ENCODE data around the gene VPS36. TPM values are rescaled to one million over a fixed set of nuclear protein-coding genes. Genes with fewer than 3 reads are reported as not detected.
"Not testable (repeated sequence)": the region's sequence is repeated elsewhere in the genome, so short reads cannot be mapped to it uniquely, and the experiment has no call there.

The VPS36 gene
- total RNA-seq, 2 experiments from 2014 or later: 41.8 to 43.4 TPM

DNA sequence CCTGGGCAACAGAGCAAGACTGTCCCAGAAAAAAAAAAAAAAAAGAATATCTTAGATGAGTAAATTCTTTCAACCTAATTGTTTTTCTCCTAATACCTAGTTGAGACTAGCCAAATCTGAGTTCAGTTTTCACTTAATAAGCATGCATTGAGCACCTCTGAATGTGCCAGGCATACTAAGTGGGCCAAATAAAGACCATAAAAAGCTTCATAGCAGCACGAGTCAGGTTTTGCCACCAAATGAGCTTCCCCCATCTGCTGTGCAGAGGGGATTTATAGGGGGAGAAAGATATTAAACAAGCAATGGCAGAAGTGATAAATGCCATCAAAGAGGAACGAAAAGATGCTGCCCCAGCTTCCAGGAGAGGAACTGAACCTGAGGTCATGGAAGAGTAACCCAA is 55.8 kb downstream of the VPS36 start:
- no peak for DNase-seq
- no peaks in the 10 kb centered on the region for H3K36me3 Mint-ChIP-seq (ENCODE audit: low read depth)
- no peak overlapping the region for H3K4me3 Mint-ChIP-seq
- POLR2A ChIA-PET: no interaction called here
- peaks cover 7% of the 10 kb centered on the region for H3K27me3 Mint-ChIP-seq
- H3K4me1 Mint-ChIP-seq: no peaks in the 10 kb centered on the region
- CTCF ChIA-PET: no interaction called here
- H3K9me3 Mint-ChIP-seq: no peaks in the 10 kb centered on the region
- H3K27ac Mint-ChIP-seq: no peak overlapping the region

DNA sequence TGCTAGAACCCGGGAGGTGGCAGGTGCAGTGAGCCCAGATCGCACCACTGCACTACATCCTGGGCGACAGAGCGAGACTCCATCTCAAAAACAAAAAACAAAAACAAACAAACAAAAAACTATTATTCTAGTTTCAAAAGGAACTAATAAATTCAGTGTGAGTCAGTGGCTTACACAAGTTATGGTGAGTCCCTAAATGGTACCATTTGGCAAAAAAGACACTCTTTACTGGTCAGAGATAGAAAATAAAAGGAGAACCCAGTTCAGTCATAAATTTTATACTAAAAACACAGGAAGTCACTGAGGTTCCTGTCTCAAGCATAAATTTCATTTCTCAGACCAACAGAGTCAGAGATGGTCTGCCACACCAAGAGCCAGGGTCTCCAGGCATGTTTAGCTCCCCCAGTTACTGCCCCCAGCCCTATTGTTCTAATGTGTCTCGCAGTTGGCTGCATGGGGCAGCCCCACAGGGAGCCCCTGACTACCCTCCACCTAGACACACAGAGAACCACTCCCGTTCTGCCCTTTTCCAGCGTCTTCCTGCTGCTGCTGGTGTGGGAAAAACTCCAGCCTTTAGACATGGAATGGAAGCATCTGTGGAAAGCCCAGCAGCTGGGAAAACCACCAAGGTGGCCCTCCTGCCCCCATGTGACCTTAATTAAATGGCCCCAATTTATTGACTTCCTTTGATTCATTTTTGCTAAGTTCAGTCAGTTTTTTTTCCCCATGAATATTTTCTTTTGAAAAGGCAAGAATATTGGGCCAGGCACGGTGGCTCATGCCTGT is 56.7 kb downstream of the VPS36 start:
- Mint-ChIP-seq H3K4me3 (no peak overlapping the region), H3K4me1 (no peaks in the 10 kb centered on the region), H3K9me3 (no peaks in the 10 kb centered on the region), H3K27me3 (peaks cover 7% of the 10 kb centered on the region), H3K27ac (no peak overlapping the region), H3K36me3 (ENCODE audit: low read depth) (no peaks in the 10 kb centered on the region)
- POLR2A ChIA-PET: no interaction called here
- DNase-seq: no peak
- CTCF ChIA-PET: no interaction called here

DNA sequence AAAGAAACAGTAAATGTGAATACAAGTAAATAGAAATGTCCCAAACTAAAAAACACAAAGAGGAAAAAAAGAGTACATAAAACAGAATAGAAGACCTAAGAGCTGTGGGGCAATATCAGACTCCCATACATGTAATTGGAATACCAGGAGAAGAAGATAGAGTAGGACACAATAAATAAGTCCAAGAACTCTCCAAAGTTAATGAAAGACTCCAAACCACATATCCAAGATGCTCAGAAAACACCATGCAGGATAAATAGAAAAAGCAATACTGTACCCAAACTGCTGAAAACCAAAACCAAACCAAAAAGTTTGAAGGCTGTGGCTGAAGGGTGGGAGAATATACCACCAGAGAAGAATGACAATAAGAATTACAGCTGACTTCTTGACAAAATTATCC is 62.7 kb downstream of the VPS36 start:
- H3K36me3 Mint-ChIP-seq (ENCODE audit: low read depth): no peaks in the 10 kb centered on the region
- CTCF ChIA-PET: interaction anchor here (1.3 kb wide), 1 partner anchor 63 kb away, joined by 3 read pairs; no protein-coding TSS in a partner anchor

DNA sequence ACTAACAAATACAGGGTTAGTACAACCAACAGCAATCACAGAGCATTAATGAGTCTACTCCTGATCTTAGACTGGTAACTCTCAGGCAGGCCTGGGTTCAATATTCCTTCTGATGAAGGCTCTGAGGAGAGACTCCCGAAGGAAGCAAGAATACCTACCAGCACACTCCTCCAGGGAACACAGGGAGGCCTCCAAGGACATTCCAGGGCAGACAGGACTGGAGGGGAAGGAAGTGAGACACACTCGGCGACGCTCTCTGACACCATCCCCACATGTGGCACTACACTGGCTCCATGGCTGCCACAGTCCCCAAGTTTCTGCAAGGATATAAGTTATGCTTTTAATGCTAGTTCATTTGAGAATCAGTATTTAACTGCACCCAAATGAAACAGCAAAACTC is 64.6 kb downstream of the VPS36 start:
- no peak overlapping the region for H3K4me3 Mint-ChIP-seq
- H3K9me3 Mint-ChIP-seq: no peaks in the 10 kb centered on the region
- no peaks in the 10 kb centered on the region for H3K4me1 Mint-ChIP-seq
- POLR2A ChIA-PET: no interaction called here
- no peak overlapping the region for H3K27ac Mint-ChIP-seq
- CTCF ChIA-PET: interaction anchor here (1.2 kb wide), 1 partner anchor 65 kb away, joined by 3 read pairs; the partner anchor contains the start of gene VPS36
- H3K27me3 Mint-ChIP-seq: no peaks in the 10 kb centered on the region
- no peaks in the 10 kb centered on the region for H3K36me3 Mint-ChIP-seq (ENCODE audit: low read depth)
- DNase-seq: no peak

More for the DNA sequence above, 62.7 kb downstream of the VPS36 start:
- Mint-ChIP-seq H3K27me3 (no peaks in the 10 kb centered on the region), H3K27ac (no peak overlapping the region), H3K9me3 (no peaks in the 10 kb centered on the region), H3K4me3 (no peak overlapping the region), H3K4me1 (no peaks in the 10 kb centered on the region)
- POLR2A ChIA-PET: no interaction called here
- no peak for DNase-seq

DNA sequence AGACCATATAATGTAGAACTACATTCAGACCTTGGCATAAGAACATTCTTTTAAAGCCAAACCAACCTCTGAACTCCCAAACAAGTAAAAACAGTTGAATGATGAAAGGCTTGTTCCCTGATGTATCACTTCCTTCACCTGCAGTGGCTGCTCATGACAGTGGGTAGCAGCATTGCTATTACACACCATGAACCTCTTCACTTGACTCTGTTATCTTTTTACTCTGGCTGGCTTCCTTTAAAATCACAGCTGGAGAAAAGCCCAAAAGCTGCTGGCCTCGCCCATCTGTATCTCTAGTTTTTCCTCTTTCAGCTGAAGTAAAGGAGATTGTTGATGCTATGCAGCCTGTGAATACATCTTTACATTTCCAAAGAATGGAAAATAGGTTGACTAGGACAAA is 67.1 kb downstream of the VPS36 start:
- no peak overlapping the region for H3K27ac Mint-ChIP-seq
- no peaks in the 10 kb centered on the region for H3K27me3 Mint-ChIP-seq
- ChIA-PET CTCF (no interaction called here), POLR2A (no interaction called here)
- no peak for DNase-seq
- no peaks in the 10 kb centered on the region for H3K4me1 Mint-ChIP-seq
- no peaks in the 10 kb centered on the region for H3K9me3 Mint-ChIP-seq
- no peak overlapping the region for H3K4me3 Mint-ChIP-seq
- H3K36me3 Mint-ChIP-seq (ENCODE audit: low read depth): no peaks in the 10 kb centered on the region

DNA sequence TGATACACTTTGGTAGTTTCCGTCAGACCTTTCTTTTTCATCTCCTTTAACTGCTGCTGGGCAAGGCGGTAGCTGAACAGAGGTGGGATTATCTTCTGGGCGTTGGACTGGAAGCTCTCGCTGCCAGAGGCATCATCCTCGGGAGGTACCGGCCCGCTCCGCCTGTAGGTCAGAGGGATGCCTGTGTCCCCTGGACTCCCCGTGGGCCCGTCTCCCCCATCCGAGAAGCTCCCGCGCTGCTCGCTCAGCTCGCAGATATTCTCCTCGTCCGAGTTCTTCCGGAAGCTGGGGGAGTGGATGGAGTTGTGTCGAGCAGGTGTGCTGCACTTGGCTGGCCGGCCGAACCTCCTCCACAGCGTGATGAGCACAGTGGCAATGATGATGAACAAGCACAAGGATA is 72.1 kb downstream of the VPS36 start:
- Mint-ChIP-seq H3K27ac (no peak overlapping the region), H3K27me3 (peaks cover 2% of the 10 kb centered on the region), H3K4me1 (no peaks in the 10 kb centered on the region), H3K4me3 (no peak overlapping the region), H3K36me3 (ENCODE audit: low read depth) (no peaks in the 10 kb centered on the region), H3K9me3 (no peaks in the 10 kb centered on the region)
- no peak for DNase-seq
- ChIA-PET CTCF (no interaction called here), POLR2A (no interaction called here)

DNA sequence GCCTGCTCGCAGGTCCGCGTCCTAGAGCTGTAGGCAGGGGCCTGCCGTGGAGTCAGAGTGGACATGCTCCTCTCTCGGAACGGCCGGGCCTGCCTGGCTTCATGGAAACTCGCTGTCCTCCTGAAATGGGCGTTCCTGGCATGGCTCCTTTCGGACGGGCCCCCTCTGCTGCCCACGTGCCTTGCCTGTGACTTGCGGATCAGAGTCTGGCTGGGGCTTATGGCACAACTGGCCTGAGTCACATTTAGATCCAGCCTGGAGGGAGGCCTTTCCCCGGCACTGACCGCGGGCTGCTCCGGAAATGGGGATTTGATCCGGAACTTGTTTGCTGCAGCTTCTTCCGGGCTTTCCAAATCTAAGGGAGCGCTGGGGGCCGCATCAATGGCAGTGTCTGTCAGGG is 72.5 kb downstream of the VPS36 start:
- ChIA-PET POLR2A (no interaction called here), CTCF (no interaction called here)
- H3K36me3 Mint-ChIP-seq (ENCODE audit: low read depth): no peaks in the 10 kb centered on the region
- no peaks in the 10 kb centered on the region for H3K4me1 Mint-ChIP-seq
- peaks cover 3% of the 10 kb centered on the region for H3K27me3 Mint-ChIP-seq
- no peaks in the 10 kb centered on the region for H3K9me3 Mint-ChIP-seq
- no peak overlapping the region for H3K27ac Mint-ChIP-seq
- no peak overlapping the region for H3K4me3 Mint-ChIP-seq
- DNase-seq: no peak

DNA sequence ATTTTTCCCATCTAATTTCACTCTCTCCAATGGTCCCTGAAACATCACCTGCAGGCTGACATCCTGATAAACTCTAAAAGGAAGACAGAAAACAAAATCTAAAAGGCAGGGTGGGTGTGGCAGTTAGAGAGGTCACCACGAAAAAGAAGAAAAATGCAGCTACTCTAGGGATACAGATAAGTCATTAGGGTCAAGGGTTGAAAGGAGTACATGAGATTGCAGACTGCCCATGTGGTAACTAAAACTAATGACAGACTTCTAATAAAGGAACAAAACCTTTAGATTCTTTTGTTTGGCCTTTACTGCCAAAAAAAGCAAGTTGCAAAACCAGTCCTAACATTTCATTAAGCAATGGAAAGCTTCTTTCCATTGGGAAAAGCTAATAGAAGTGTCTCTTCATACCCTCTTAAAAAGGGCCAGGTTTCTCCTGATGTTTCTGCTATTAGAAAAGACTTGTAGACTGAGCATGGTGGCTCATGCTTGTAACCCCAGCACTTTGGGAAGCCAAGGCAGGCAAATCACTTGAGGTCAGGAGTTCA is 75.5 kb downstream of the VPS36 start:
- Mint-ChIP-seq H3K9me3 (no peaks in the 10 kb centered on the region), H3K4me3 (no peak overlapping the region), H3K27me3 (peaks cover 3% of the 10 kb centered on the region), H3K4me1 (no peaks in the 10 kb centered on the region), H3K36me3 (ENCODE audit: low read depth) (no peaks in the 10 kb centered on the region), H3K27ac (no peak overlapping the region)
- ChIA-PET CTCF (no interaction called here), POLR2A (no interaction called here)
- DNase-seq: no peak

DNA sequence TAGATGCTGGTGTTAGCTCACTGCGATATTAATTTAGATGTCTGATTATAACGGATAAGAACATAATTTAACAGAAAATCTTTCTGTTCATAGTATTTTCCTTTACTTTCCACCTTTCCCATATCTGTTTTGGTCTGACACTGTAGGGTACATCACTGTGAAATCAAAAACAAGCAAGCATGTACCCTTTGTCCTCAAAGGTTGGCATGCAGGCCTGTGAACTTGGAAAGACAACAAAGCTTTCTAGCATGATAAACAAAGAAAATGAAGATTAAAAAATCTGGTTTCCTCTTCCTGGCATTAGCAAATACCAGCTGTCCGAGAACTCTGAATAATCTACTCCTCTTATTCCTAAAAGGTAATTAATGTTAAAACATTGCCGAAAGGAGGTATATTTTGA is 76.0 kb downstream of the VPS36 start:
- CTCF ChIA-PET: no interaction called here
- POLR2A ChIA-PET: no interaction called here

DNA sequence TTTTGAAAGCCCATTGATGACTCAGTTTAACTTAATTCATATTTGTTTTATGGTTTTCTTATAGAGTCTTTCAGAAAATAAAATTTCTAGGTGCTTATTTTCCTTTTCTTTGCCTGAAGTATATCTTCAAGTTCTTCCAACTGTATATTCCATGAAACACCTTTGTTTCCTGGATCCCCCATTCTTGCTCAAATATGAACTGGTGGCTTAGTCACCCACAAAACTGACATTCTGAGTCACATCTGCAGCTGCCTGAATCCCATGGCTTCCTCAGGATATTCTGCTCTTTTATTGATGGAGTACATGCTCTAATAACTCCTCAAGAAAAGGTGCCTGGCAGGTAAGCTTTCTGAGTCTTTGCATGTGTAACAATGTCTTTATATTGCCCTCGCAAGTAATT is 77.2 kb downstream of the VPS36 start:
- H3K36me3 Mint-ChIP-seq (ENCODE audit: low read depth); H3K9me3 Mint-ChIP-seq; H3K27me3 Mint-ChIP-seq; CTCF ChIA-PET; H3K27ac Mint-ChIP-seq; POLR2A ChIA-PET; H3K4me3 Mint-ChIP-seq; H3K4me1 Mint-ChIP-seq; DNase-seq: not testable (repeated sequence)

More for the DNA sequence above, 76.0 kb downstream of the VPS36 start:
- H3K9me3 Mint-ChIP-seq: no peaks in the 10 kb centered on the region
- H3K36me3 Mint-ChIP-seq (ENCODE audit: low read depth): no peaks in the 10 kb centered on the region
- no peak overlapping the region for H3K4me3 Mint-ChIP-seq
- H3K27me3 Mint-ChIP-seq: peaks cover 3% of the 10 kb centered on the region
- H3K4me1 Mint-ChIP-seq: no peaks in the 10 kb centered on the region
- DNase-seq: no peak
- no peak overlapping the region for H3K27ac Mint-ChIP-seq

DNA sequence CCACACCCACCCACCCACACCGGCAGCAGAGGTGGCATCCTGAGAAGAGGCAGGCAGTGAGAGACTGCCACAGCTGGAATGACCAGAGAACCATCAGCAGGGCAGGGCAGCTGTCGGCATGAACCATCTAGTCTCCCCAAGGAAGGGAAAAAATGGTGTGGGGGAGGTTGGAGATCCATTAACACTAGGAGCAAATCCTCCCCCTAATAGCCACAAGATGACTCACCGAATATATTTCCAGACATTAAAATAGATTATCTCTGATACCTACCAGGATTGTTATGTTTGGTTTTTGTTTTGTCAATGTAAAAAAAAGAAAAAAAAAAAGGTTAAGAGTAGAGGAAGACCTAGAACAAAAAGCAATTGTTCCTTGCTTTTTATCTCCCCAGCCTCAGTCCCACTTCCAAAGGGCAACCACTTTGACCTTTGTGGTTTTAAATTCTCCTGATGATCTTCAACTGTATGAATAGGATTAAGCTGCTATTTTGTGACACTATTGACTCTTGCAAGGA is 78.6 kb downstream of the VPS36 start:
- no peak overlapping the region for H3K4me3 Mint-ChIP-seq
- H3K36me3 Mint-ChIP-seq (ENCODE audit: low read depth): no peaks in the 10 kb centered on the region
- no peaks in the 10 kb centered on the region for H3K9me3 Mint-ChIP-seq
- H3K27ac Mint-ChIP-seq: no peak overlapping the region
- ChIA-PET CTCF (interaction anchor here (0.6 kb wide), 1 partner anchor 550 kb away, joined by 4 read pairs; no protein-coding TSS in a partner anchor), POLR2A (no interaction called here)
- DNase-seq: no peak
- no peaks in the 10 kb centered on the region for H3K4me1 Mint-ChIP-seq
- peaks cover 3% of the 10 kb centered on the region for H3K27me3 Mint-ChIP-seq

DNA sequence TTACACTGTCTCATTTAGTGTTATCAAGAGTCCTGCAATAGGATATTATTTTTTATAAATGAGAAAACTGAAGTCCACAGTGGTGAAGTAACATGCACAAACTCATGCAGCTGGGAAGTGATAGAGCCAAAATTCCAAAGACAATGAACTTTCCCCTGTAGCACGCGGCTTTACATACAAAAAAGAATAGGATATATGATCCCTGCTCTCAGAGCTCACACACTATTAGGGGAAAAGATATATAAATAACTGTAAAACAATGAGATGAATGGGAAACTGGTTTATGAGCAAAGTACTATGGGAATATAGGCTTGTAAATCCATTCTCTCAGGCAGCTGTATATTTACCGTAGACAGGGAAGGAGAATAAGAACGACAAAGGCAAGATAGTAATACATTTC is 84.1 kb downstream of the VPS36 start:
- H3K27ac Mint-ChIP-seq: no peak overlapping the region
- ChIA-PET CTCF (no interaction called here), POLR2A (no interaction called here)
- no peaks in the 10 kb centered on the region for H3K36me3 Mint-ChIP-seq (ENCODE audit: low read depth)
- H3K27me3 Mint-ChIP-seq: peaks cover 7% of the 10 kb centered on the region
- DNase-seq: no peak
- H3K9me3 Mint-ChIP-seq: no peaks in the 10 kb centered on the region
- H3K4me1 Mint-ChIP-seq: no peaks in the 10 kb centered on the region
- H3K4me3 Mint-ChIP-seq: no peak overlapping the region
